Kidney epithelial cell (primary cell): ENCODE results near the gene DEXI. TPM values are rescaled to one million over a fixed set of nuclear protein-coding genes. Genes with fewer than 3 reads are reported as not detected.

ENCODE experiments used
- DNase-seq: peaks from one replicate; pipeline ENCODE4 v3.0.0-alpha.2; 2010; ENCODE audit warnings: low read depth
- H3K27me3 ChIP-seq: 2 replicates; pipeline ENCODE4 v1.6.0; 2011; ENCODE audit warnings: low read length; ENCODE audit not compliant: control insufficient read depth, insufficient read depth
- H3K36me3 ChIP-seq: 2 replicates; pipeline ENCODE4 v1.5.1; 2011; ENCODE audit warnings: low read length; ENCODE audit not compliant: control insufficient read depth, insufficient read depth
- H3K4me3 ChIP-seq: 2 replicates; pipeline ENCODE4 v1.5.1; 2011; ENCODE audit warnings: low read depth, mild to moderate bottlenecking, control low read depth, low read length
- total RNA-seq: library from RNA; depleted of rRNA; stranded (reverse); fragments of >200 nt; gene quantifications from 2 replicates; pipeline ENCODE4 v1.2.3, GENCODE V29; 2015
- TF ChIP-seq, protein P1 (sequence below): IDR thresholded peaks from 2 replicates; pipeline ENCODE4 v1.5.1; 2011; ENCODE audit warnings: mild to moderate bottlenecking, moderate library complexity, low read length, control low read depth, inconsistent platforms; ENCODE audit not compliant: insufficient read depth, poor library complexity, severe bottlenecking

Gene DEXI
- total RNA-seq, 1 donor from 2014 or later: 62.5 TPM

GRCh38 chr16:10957771-10958482, 15.7 kb upstream of the DEXI start:
- H3K4me3 ChIP-seq: no peak overlapping the region
- H3K27me3 ChIP-seq: no peaks in the 10 kb centered on the region
- H3K36me3 ChIP-seq: peaks cover 2% of the 10 kb centered on the region
- no peak for DNase-seq
- TF ChIP-seq, protein P1, sequence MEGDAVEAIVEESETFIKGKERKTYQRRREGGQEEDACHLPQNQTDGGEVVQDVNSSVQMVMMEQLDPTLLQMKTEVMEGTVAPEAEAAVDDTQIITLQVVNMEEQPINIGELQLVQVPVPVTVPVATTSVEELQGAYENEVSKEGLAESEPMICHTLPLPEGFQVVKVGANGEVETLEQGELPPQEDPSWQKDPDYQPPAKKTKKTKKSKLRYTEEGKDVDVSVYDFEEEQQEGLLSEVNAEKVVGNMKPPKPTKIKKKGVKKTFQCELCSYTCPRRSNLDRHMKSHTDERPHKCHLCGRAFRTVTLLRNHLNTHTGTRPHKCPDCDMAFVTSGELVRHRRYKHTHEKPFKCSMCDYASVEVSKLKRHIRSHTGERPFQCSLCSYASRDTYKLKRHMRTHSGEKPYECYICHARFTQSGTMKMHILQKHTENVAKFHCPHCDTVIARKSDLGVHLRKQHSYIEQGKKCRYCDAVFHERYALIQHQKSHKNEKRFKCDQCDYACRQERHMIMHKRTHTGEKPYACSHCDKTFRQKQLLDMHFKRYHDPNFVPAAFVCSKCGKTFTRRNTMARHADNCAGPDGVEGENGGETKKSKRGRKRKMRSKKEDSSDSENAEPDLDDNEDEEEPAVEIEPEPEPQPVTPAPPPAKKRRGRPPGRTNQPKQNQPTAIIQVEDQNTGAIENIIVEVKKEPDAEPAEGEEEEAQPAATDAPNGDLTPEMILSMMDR: no peak

DNA sequence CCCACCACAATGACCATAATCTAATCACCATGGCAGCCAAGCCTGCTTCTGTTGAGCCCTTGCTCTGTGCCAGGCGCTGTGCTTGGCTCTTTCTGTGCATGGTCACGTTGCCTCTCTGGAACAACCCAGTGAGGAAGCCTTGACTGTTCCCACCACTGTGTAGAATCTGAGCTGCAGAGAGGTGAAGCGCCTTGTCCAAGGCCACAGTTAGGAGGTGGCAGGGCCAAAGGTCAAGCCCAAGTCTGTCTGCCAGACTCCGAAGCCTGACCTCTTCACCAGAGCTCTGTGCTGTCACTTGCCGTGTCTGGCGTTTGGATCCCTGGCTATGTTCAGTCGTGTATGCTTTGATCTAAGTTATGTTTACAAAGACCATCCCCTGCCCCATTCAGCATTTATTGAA, 12.6 kb upstream of the DEXI start:
- Histone ChIP-seq H3K4me3 (no peak overlapping the region), H3K27me3 (no peaks in the 10 kb centered on the region)
- TF ChIP-seq, protein P1: no peak

GRCh38 chr16:10951026-10951425, 8.8 kb upstream of the DEXI start:
- no peaks in the 10 kb centered on the region for H3K27me3 ChIP-seq
- TF ChIP-seq, protein P1: no peak
- H3K4me3 ChIP-seq: no peak overlapping the region
- DNase-seq: no peak
- H3K36me3 ChIP-seq: no peaks in the 10 kb centered on the region

More for the DNA sequence above, 12.6 kb upstream of the DEXI start:
- H3K36me3 ChIP-seq: no peaks in the 10 kb centered on the region
- no peak for DNase-seq

- Histone ChIP-seq H3K4me3 (no peak overlapping the region), H3K36me3 (no peaks in the 10 kb centered on the region), H3K27me3 (no peaks in the 10 kb centered on the region)
- DNase-seq: no peak
- TF ChIP-seq, protein P1: no peak
Measured at GRCh38 chr16:10950393-10950792, 8.1 kb upstream of the DEXI start.

DNA sequence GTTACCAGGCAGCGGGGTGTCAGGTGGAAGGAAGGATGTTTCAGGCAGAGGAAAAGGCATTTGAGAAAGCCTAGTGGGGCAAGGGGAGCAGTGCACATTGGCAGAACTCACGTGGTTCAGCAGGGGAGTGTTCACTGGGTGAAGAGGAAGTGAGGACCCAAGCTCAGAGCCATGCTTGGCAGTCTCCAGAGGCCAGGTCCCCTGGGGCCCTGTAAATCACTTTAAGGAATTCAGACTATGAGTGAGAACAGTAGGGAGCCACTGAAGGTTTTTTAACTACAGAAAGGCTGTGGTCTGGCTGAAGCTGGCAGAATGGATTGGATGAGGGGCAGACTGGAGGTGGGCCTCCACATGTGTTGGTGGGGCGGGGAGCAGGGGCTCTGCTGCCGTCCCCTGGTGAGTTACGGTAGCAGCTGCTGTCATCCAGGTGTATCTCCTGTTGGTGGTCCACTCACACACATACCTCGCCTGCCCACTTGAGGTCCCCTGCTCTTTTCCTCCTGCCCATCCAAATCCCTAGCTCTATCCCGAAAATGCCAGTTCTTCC, 7.2 kb upstream of the DEXI start:
- H3K27me3 ChIP-seq: no peaks in the 10 kb centered on the region
- no peak for DNase-seq

More for the DNA sequence above, 7.2 kb upstream of the DEXI start:
- no peak overlapping the region for H3K4me3 ChIP-seq
- H3K36me3 ChIP-seq: no peaks in the 10 kb centered on the region
- TF ChIP-seq, protein P1: no peak
